DND-41 (cell line): ENCODE measurements around the gene ADGRG6.

Source experiments
- ATAC-seq: fragments of 200-7000 bp; cut with Tn5 transposase; 3 replicates; pipeline ENCODE4 v1.9.1; 2021; ENCODE audit warnings: low read depth; ENCODE audit not compliant: insufficient read depth
- DNase-seq: peaks from one replicate; pipeline ENCODE4 v3.0.0-alpha.2; 2020
- H2AFZ ChIP-seq: 2 replicates; pipeline ENCODE4 v1.6.0; 2012; ENCODE audit warnings: low read depth, low read length
- H3K27ac ChIP-seq: 2 replicates; pipeline ENCODE4 v1.5.1; 2012; ENCODE audit warnings: low read length, inconsistent platforms
- H3K27me3 ChIP-seq: fragments of 200-600 bp; sonication (generic); 2 replicates; pipeline ENCODE4 v1.6.0; 2012; ENCODE audit warnings: low read length, mild to moderate bottlenecking, inconsistent platforms; ENCODE audit not compliant: insufficient read depth, poor library complexity
- H3K36me3 ChIP-seq: 2 replicates; pipeline ENCODE4 v1.5.1; 2012; ENCODE audit warnings: low read length, inconsistent platforms; ENCODE audit not compliant: insufficient read depth
- H3K4me1 ChIP-seq: 2 replicates; pipeline ENCODE4 v1.5.1; 2012; ENCODE audit warnings: mild to moderate bottlenecking, low read length; ENCODE audit not compliant: insufficient read depth
- H3K4me2 ChIP-seq: 2 replicates; pipeline ENCODE4 v1.6.0; 2012; ENCODE audit warnings: mild to moderate bottlenecking, moderate library complexity, low read length, inconsistent platforms; ENCODE audit not compliant: insufficient read depth
- H3K4me3 ChIP-seq, 2 experiments: fragments of 200-600 bp in 1 of 2; shearing (Covaris generic) in 1 of 2; 2 replicates each; pipeline ENCODE4 v1.5.1; 2012 to 2016; ENCODE audit warnings: inconsistent platforms in 2 of 2, low read length in 2 of 2, mild to moderate bottlenecking in 2 of 2, low read depth in 1 of 2, moderate library complexity in 1 of 2
- H3K79me2 ChIP-seq: 2 replicates; pipeline ENCODE4 v1.6.0; 2012; ENCODE audit warnings: low read length, inconsistent platforms; ENCODE audit not compliant: insufficient read depth
- H3K9ac ChIP-seq: 2 replicates; pipeline ENCODE4 v1.6.0; 2012; ENCODE audit warnings: low read depth, mild to moderate bottlenecking, inconsistent platforms, low read length, moderate library complexity
- H3K9me3 ChIP-seq: 2 replicates; pipeline ENCODE4 v1.5.1; 2012; ENCODE audit warnings: low read length, moderate library complexity, mild to moderate bottlenecking, inconsistent platforms; ENCODE audit not compliant: insufficient read depth, severe bottlenecking
- H4K20me1 ChIP-seq: 2 replicates; pipeline ENCODE4 v1.6.0; 2012; ENCODE audit warnings: low read length; ENCODE audit not compliant: insufficient read depth
- EZH2 ChIP-seq: IDR thresholded peaks from 3 replicates; pipeline ENCODE4 v1.6.1; 2012; ENCODE audit warnings: borderline replicate concordance, low read depth, mild to moderate bottlenecking, moderate library complexity, low read length, inconsistent platforms; ENCODE audit not compliant: severe bottlenecking
- TF ChIP-seq, protein P1 (sequence below): IDR thresholded peaks from 2 replicates; pipeline ENCODE4 v1.5.1; 2012; ENCODE audit warnings: borderline replicate concordance, low read length, moderate library complexity, mild to moderate bottlenecking; ENCODE audit not compliant: poor library complexity, severe bottlenecking; ENCODE audit errors: extremely low read depth

The ADGRG6 gene

DNA sequence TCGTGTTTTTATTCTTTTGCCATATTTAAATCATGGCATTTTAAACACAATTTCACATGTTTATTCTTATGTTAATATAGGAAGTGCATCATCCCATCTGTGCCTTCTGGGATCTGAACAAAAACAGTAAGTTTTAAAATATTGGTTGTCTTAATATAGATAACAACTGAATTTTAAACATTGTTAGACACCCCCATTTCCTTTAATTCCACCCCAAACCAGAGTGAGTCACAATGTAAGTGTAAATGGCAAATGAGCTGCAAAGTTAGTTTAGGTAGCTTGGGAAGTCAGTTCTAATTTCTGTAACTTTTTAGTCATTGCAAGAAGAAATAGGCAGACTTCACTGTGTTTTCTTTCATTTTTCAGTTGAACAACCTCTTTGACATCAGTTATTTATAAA lies 108.0 kb downstream of the ADGRG6 start:
- no peak overlapping the region for H3K4me3 ChIP-seq
- no peaks in the 10 kb centered on the region for H4K20me1 ChIP-seq
- no peaks in the 10 kb centered on the region for H3K79me2 ChIP-seq
- no peak overlapping the region for H3K4me2 ChIP-seq
- H3K9ac ChIP-seq = no peak overlapping the region
- TF ChIP-seq, protein P1, sequence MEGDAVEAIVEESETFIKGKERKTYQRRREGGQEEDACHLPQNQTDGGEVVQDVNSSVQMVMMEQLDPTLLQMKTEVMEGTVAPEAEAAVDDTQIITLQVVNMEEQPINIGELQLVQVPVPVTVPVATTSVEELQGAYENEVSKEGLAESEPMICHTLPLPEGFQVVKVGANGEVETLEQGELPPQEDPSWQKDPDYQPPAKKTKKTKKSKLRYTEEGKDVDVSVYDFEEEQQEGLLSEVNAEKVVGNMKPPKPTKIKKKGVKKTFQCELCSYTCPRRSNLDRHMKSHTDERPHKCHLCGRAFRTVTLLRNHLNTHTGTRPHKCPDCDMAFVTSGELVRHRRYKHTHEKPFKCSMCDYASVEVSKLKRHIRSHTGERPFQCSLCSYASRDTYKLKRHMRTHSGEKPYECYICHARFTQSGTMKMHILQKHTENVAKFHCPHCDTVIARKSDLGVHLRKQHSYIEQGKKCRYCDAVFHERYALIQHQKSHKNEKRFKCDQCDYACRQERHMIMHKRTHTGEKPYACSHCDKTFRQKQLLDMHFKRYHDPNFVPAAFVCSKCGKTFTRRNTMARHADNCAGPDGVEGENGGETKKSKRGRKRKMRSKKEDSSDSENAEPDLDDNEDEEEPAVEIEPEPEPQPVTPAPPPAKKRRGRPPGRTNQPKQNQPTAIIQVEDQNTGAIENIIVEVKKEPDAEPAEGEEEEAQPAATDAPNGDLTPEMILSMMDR = no peak
- TF ChIP-seq EZH2 = no peak
- H3K27ac ChIP-seq = no peak overlapping the region
- no peak overlapping the region for H2AFZ ChIP-seq
- H3K36me3 ChIP-seq = no peaks in the 10 kb centered on the region
- no peak for DNase-seq
- no peaks in the 10 kb centered on the region for H3K4me1 ChIP-seq
- ATAC-seq = no peak
- peaks cover 34% of the 10 kb centered on the region for H3K27me3 ChIP-seq
- no peaks in the 10 kb centered on the region for H3K9me3 ChIP-seq

DNA sequence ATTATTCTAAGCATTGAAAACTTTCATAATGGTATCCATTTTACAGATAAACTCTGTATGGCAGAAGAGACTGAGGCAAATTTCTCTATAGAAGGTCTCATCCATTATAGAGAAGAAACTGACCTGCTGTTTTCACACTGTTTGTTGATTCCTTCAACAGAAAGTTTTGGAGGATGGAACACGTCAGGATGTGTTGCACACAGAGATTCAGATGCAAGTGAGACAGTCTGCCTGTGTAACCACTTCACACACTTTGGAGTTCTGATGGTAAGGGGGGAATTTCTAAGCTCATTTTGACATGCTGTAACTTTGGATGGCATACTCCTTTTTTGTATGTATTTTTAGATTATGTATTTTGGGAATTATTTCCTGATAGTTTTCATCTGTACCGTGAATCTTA lies 109.3 kb downstream of the ADGRG6 start:
- Histone ChIP-seq H3K27me3 (peaks cover 30% of the 10 kb centered on the region), H4K20me1 (no peaks in the 10 kb centered on the region), H3K4me3 (no peak overlapping the region), H2AFZ (no peak overlapping the region), H3K9ac (no peak overlapping the region), H3K4me1 (no peaks in the 10 kb centered on the region), H3K79me2 (no peaks in the 10 kb centered on the region), H3K27ac (no peak overlapping the region), H3K36me3 (no peaks in the 10 kb centered on the region), H3K4me2 (no peak overlapping the region), H3K9me3 (no peaks in the 10 kb centered on the region)
- ATAC-seq (no peak), DNase-seq (no peak)
- TF ChIP-seq, protein P1 = no peak
- TF ChIP-seq EZH2 = no peak

DNA sequence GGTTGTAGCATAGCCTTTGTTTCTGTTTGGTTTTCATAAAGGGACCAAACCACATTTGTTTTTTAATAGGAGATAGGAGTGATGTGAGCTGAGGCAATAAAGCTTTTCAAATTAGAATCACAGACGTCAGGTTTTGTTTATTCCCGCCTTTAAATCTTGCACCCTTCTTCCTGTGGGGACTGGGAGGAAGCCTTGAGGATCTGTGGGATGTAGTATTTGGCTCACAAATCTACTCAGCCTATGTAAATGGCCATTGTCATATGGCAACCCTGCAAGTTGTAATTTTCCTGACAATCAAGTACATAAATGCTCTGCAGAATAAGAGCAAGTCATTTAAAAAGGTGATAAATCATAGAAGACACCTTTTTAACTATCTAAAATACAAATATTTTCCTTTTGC lies 110.4 kb downstream of the ADGRG6 start:
- DNase-seq (no peak), ATAC-seq (no peak)
- no peaks in the 10 kb centered on the region for H3K79me2 ChIP-seq
- H3K4me2 ChIP-seq = no peak overlapping the region
- TF ChIP-seq EZH2 = no peak
- TF ChIP-seq, protein P1 = no peak
- H3K4me1 ChIP-seq = no peaks in the 10 kb centered on the region
- H3K27me3 ChIP-seq = peaks cover 24% of the 10 kb centered on the region
- H4K20me1 ChIP-seq = no peaks in the 10 kb centered on the region
- H3K9ac ChIP-seq = no peak overlapping the region
- H3K9me3 ChIP-seq = no peaks in the 10 kb centered on the region
- no peak overlapping the region for H2AFZ ChIP-seq
- no peak overlapping the region for H3K27ac ChIP-seq
- H3K4me3 ChIP-seq = no peak overlapping the region
- H3K36me3 ChIP-seq = no peaks in the 10 kb centered on the region

DNA sequence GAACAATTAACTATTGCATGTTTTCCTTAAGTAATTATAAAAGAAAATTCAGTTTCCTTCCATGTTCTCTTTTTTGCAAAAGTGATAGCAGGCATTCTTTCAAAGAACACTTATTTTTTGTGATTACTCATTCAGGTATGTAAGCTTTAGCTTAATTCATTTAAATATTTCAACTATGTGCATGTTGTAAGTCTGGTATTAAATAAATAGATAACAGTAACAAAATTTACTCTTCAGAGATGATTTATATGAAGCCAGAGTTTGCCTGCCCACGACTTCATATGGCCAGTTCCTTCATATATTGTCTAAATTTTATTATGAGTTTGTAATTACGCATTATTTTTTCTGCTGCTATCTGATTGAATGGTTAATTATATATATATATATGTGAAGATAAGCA lies 110.9 kb downstream of the ADGRG6 start:
- TF ChIP-seq, protein P1 = no peak
- TF ChIP-seq EZH2 = no peak
- Histone ChIP-seq H3K36me3 (no peaks in the 10 kb centered on the region), H2AFZ (no peak overlapping the region), H3K4me1 (no peaks in the 10 kb centered on the region), H3K27me3 (peaks cover 23% of the 10 kb centered on the region), H4K20me1 (no peaks in the 10 kb centered on the region), H3K4me3 (no peak overlapping the region), H3K4me2 (no peak overlapping the region), H3K27ac (no peak overlapping the region), H3K79me2 (no peaks in the 10 kb centered on the region), H3K9me3 (no peaks in the 10 kb centered on the region), H3K9ac (no peak overlapping the region)
- ATAC-seq = no peak
- no peak for DNase-seq
